Mucosa of stomach (tissue), 1 donor: ENCODE measurements around the gene BAZ2B.
"Not testable (repeated sequence)": the region's sequence is repeated elsewhere in the genome, so short reads cannot be mapped to it uniquely, and the experiment has no call there.

ENCODE experiments used
- H3K27me3 ChIP-seq: one replicate; pipeline ENCODE4 v1.7.0; 2013; ENCODE audit warnings: mild to moderate bottlenecking, low read length; ENCODE audit not compliant: control insufficient read depth, insufficient read depth
- H3K36me3 ChIP-seq: one replicate; pipeline ENCODE4 v1.7.0; 2013; ENCODE audit warnings: low read length; ENCODE audit not compliant: control insufficient read depth, insufficient read depth
- H3K4me1 ChIP-seq: one replicate; pipeline ENCODE4 v1.7.0; 2013; ENCODE audit warnings: mild to moderate bottlenecking, low read length; ENCODE audit not compliant: control insufficient read depth, insufficient read depth
- H3K4me3 ChIP-seq: one replicate; pipeline ENCODE4 v1.7.0; 2013; ENCODE audit warnings: low read length
- H3K9ac ChIP-seq: one replicate; pipeline ENCODE4 v1.7.0; 2013; ENCODE audit warnings: mild to moderate bottlenecking, low read length, moderate library complexity
- H3K9me3 ChIP-seq: one replicate; pipeline ENCODE4 v1.7.0; 2013; ENCODE audit warnings: mild to moderate bottlenecking, low read length, moderate library complexity; ENCODE audit not compliant: control insufficient read depth
- donor health status: Pancreatic carcinoma.

Gene BAZ2B

GRCh38 chr2:159411460-159411859 is 204.9 kb downstream of the BAZ2B start:
- H3K4me3 ChIP-seq, result no peak overlapping the region
- H3K9ac ChIP-seq, result no peak overlapping the region
- no peaks in the 10 kb centered on the region for H3K9me3 ChIP-seq
- H3K4me1 ChIP-seq, result no peaks in the 10 kb centered on the region
- no peaks in the 10 kb centered on the region for H3K27me3 ChIP-seq
- no peaks in the 10 kb centered on the region for H3K36me3 ChIP-seq

- H3K27me3 ChIP-seq, result no peaks in the 10 kb centered on the region
- no peaks in the 10 kb centered on the region for H3K36me3 ChIP-seq
- no peak overlapping the region for H3K4me3 ChIP-seq
- H3K9me3 ChIP-seq, result no peaks in the 10 kb centered on the region
- no peaks in the 10 kb centered on the region for H3K4me1 ChIP-seq
- no peak overlapping the region for H3K9ac ChIP-seq
Observed at GRCh38 chr2:159410276-159410675, 206.1 kb downstream of the BAZ2B start.

DNA sequence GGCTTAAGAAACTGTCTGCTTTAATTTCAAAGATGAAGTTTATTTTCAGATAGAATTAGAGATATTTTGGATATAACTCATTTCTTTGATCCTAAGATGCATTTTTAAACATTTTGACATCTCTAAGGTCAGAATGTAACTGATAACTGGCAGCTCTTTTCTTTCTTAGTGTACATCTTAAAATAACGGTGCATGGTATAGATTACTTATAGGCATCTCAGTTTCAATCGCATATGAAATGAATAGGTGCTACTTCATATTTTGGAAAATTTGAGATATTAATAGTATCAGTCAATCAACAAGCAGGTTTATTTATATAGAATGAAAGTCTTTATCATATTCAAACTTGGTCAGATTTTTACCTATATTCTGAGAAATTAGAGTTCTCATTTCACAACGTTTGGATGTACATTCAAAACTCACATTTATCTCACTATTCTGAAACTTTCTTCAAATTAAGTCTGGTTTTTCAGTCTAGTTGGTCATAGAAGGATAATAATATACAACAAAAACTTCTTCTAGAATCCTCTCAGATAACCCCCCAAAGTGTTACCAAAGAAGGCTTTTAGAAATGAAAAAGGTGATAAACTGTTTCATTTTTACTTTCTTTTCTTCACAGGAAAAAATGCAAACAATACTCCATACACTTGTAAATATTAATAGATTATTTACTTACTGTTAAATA is 207.1 kb downstream of the BAZ2B start:
- Histone ChIP-seq H3K9me3 (no peaks in the 10 kb centered on the region), H3K36me3 (no peaks in the 10 kb centered on the region), H3K9ac (no peak overlapping the region), H3K4me1 (no peaks in the 10 kb centered on the region), H3K27me3 (no peaks in the 10 kb centered on the region), H3K4me3 (no peak overlapping the region)

DNA sequence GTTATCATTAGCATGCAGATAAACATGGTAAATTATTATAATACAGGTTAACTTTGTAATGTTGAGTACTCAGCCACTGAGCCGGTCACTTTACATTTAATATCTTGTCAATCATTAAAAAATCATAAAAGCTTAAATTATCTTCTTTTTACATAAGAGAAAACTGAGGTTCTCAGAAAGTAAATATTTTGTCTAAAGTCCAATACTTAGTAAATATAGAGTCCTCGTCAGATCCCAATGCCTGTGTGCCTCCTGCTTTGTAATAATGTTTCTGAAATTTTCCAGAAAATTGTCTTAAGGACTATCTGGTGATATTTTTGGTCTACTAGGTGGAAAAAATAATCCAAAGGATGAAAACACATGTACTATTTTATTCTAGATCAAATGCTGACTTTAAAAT is 213.6 kb downstream of the BAZ2B start:
- Histone ChIP-seq H3K27me3 (no peaks in the 10 kb centered on the region), H3K4me3 (no peak overlapping the region), H3K9ac (no peak overlapping the region), H3K4me1 (peaks cover 4% of the 10 kb centered on the region), H3K36me3 (no peaks in the 10 kb centered on the region), H3K9me3 (no peaks in the 10 kb centered on the region)

- H3K27me3 ChIP-seq, H3K9me3 ChIP-seq, H3K9ac ChIP-seq, H3K4me1 ChIP-seq, H3K4me3 ChIP-seq, H3K36me3 ChIP-seq: not testable (repeated sequence)
Observed at GRCh38 chr2:159402160-159402559, 214.2 kb downstream of the BAZ2B start.

DNA sequence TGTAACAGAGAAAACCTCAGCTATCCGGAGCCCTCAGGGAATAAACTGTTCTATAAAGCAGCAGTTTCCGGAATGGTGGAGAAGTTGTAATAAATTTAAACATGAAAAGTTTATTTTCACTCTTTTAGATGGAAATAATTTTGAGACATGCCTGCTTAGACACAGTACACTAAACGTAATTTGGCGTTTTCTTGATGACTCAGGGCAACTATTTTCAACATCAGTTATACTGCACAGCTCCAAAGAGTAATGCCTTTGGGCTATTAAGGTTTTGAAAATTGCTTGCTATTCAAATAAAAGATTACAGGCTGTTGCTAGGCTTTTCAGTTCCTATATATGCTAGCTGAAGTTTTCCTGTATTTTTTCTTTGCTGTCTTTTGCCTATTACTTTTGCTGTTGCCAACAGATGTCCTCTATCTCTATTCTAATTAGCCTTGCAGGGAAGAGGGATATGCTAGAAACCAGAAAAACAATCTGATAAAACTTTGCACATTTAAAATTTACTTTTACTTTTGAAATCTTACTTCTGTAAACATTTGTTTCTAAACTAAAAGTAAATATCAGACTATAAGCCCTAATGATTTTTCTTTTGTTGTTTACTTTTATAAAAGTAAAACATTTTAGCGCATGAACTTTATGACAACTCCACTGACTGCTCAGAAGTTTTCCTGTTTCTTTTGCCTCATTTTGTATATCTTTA is 216.5 kb downstream of the BAZ2B start:
- Histone ChIP-seq H3K9me3 (no peaks in the 10 kb centered on the region), H3K27me3 (no peaks in the 10 kb centered on the region), H3K36me3 (no peaks in the 10 kb centered on the region), H3K4me3 (no peak overlapping the region), H3K4me1 (peaks cover 4% of the 10 kb centered on the region), H3K9ac (no peak overlapping the region)

- Histone ChIP-seq H3K36me3 (peaks cover 3% of the 10 kb centered on the region), H3K27me3 (no peaks in the 10 kb centered on the region)
Observed at GRCh38 chr2:159396799-159397198, 219.5 kb downstream of the BAZ2B start.

DNA sequence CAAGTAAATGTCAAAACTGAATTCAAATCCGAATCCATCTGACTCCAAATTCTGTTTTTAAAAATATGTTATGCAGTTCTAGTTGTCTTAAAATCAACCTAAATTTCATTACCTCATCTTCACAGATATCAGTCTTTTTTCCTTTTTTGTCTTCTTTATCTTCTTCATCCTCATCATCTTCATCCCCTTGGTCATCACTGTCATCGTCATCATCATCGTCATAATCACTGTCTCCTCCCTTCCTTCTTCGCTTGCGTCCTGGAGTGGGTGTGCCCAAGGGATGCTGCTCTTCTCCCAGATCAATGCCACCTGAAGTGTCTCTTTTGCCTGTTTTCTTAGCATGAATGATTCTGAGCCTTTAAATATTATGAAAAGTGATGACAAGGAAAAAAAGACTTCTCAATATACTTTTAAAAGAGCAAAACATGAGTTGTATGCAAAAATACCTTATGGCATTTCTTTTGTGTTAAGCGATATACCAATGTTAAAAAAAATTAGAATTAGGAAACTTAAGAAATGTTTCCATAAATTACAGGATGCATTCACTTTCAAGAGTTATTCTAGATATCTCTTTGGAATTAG is 233.8 kb downstream of the BAZ2B start:
- Histone ChIP-seq H3K4me1 (no peaks in the 10 kb centered on the region), H3K9me3 (no peaks in the 10 kb centered on the region), H3K36me3 (no peaks in the 10 kb centered on the region), H3K4me3 (no peak overlapping the region), H3K9ac (no peak overlapping the region), H3K27me3 (no peaks in the 10 kb centered on the region)

More at GRCh38 chr2:159396799-159397198, 219.5 kb downstream of the BAZ2B start:
- Histone ChIP-seq H3K4me1 (peaks cover 4% of the 10 kb centered on the region), H3K9ac (no peak overlapping the region), H3K9me3 (no peaks in the 10 kb centered on the region), H3K4me3 (no peak overlapping the region)

DNA sequence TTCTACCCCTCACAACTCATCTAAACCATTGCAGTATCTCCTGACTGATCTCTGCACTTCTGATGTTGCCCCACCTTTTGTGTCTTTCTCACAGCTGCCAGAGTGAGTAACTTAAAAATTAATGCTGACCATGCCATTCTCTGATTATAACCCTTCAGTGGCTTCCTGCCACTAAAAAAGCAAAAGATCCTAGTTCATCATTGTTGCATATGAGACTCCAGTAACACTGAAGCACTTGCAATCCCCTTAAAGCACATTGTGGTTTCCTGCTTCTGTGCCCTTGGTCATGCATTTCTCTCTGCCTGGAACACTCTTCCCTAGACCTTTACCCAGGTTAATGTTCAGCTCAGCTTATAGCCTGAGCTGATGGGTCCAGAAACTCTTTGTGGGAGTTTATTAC is 234.8 kb downstream of the BAZ2B start:
- H3K4me3 ChIP-seq, result no peak overlapping the region
- no peaks in the 10 kb centered on the region for H3K4me1 ChIP-seq
- no peak overlapping the region for H3K9ac ChIP-seq
- no peaks in the 10 kb centered on the region for H3K9me3 ChIP-seq
- no peaks in the 10 kb centered on the region for H3K27me3 ChIP-seq
- H3K36me3 ChIP-seq, result no peaks in the 10 kb centered on the region

GRCh38 chr2:159380685-159381239 is 235.6 kb downstream of the BAZ2B start:
- Histone ChIP-seq H3K4me3 (no peak overlapping the region), H3K9ac (no peak overlapping the region), H3K36me3 (no peaks in the 10 kb centered on the region), H3K4me1 (no peaks in the 10 kb centered on the region), H3K27me3 (no peaks in the 10 kb centered on the region), H3K9me3 (no peaks in the 10 kb centered on the region)

DNA sequence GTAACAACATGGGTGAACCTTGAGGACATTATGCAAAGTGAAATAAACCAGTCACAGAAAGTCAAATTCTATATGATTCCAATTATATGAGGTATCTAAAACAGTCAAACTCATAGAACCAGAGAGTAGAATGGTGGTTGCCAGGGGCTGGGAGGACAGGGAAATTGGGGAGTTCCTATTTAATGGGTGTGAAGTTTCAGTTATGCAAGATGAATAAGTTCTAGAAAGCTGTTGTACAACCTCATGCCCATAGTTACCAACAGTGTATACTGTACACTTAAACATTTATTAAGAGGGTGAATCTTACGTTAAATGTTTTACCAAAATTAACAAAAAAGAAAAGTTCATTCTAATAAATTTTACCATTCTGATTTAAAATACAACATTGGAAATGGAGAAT is 237.2 kb downstream of the BAZ2B start:
- Histone ChIP-seq H3K9ac (no peak overlapping the region), H3K9me3 (no peaks in the 10 kb centered on the region), H3K4me3 (no peak overlapping the region), H3K27me3 (no peaks in the 10 kb centered on the region), H3K36me3 (no peaks in the 10 kb centered on the region), H3K4me1 (no peaks in the 10 kb centered on the region)

DNA sequence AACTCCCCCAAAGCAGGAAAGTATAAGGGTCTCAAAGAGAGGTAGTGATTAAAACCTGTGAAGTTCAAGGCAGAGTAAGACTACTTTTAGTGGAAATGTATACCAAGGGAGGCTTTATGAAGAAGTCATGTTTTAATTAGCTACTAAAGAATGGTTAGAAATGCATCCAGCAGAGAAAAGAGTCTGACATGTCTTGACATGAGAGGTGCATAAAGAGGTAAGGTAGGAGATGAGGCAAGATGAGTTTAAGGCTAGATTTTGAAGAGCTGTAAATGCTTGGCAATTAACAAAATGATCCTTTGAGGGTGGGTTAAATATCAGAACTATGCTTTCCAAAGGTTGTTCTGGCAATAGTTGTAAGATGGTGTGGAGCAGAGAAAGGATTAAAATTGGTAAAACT is 241.1 kb downstream of the BAZ2B start:
- no peaks in the 10 kb centered on the region for H3K36me3 ChIP-seq

More for the DNA sequence above, 241.1 kb downstream of the BAZ2B start:
- Histone ChIP-seq H3K27me3 (no peaks in the 10 kb centered on the region), H3K4me3 (no peak overlapping the region), H3K4me1 (no peaks in the 10 kb centered on the region), H3K9me3 (no peaks in the 10 kb centered on the region), H3K9ac (no peak overlapping the region)
